Putamen (tissue), 1 donor: ENCODE measurements around the gene ELAVL3.
A peak's percentile ranks its signal among the peaks of the same experiment; 100 is the strongest.

Source experiments
- DNase-seq: peaks from one replicate; pipeline ENCODE4 v3.0.0-alpha.2; 2016; ENCODE audit warnings: low spot score

The ELAVL3 gene

GRCh38 chr19:11480715-11481533 lies at the start of gene ELAVL3:
ELAVL3 (minus strand) TSS chr19:11481046; CDS start chr19:11480608, 438 bp downstream.
- peak; percentile 77 for DNase-seq

GRCh38 chr19:11530432-11530831 lies 49.6 kb upstream of the ELAVL3 start:
- peak; percentile 93 for DNase-seq

GRCh38 chr19:11528551-11529341 lies 47.9 kb upstream of the ELAVL3 start, which contains the start of gene ECSIT:
ECSIT (minus strand) TSS chr19:11529134; CDS start chr19:11519170, 9,964 bp downstream.
- DNase-seq: peak; percentile 98

GRCh38 chr19:11519138-11519537 lies 38.3 kb upstream of the ELAVL3 start:
- DNase-seq: no peak

- DNase-seq: no peak
These were observed 33.1 kb upstream of the ELAVL3 start for GRCh38 chr19:11513946-11514345.

- DNase-seq: no peak
These were observed 29.6 kb upstream of the ELAVL3 start for GRCh38 chr19:11510444-11510843.

GRCh38 chr19:11507370-11508078 lies 26.7 kb upstream of the ELAVL3 start:
- DNase-seq: no peak

- DNase-seq: no peak
These were observed 26.1 kb upstream of the ELAVL3 start for GRCh38 chr19:11506967-11507366.

- DNase-seq: no peak
These were observed 25.3 kb upstream of the ELAVL3 start for GRCh38 chr19:11506101-11506555.

- DNase-seq: peak; percentile 92
These were observed 24.8 kb upstream of the ELAVL3 start, which contains the start of gene ZNF653 for GRCh38 chr19:11505504-11506100. ZNF653 (minus strand) TSS chr19:11505839; CDS start chr19:11505786, 53 bp downstream.

- DNase-seq: peak; percentile 94
These were observed 24.2 kb upstream of the ELAVL3 start for GRCh38 chr19:11505032-11505503.

GRCh38 chr19:11504502-11505031 lies 23.7 kb upstream of the ELAVL3 start:
- no peak for DNase-seq

- no peak for DNase-seq
These were observed 19.1 kb upstream of the ELAVL3 start for GRCh38 chr19:11499890-11500420.

- no peak for DNase-seq
These were observed 18.4 kb upstream of the ELAVL3 start for GRCh38 chr19:11499220-11499726.

GRCh38 chr19:11496391-11497163 lies 15.7 kb upstream of the ELAVL3 start:
- no peak for DNase-seq

- no peak for DNase-seq
These were observed 15.0 kb upstream of the ELAVL3 start for GRCh38 chr19:11495885-11496284.

- DNase-seq: no peak
These were observed 14.6 kb upstream of the ELAVL3 start for GRCh38 chr19:11495481-11495880.

- no peak for DNase-seq
These were observed 13.9 kb upstream of the ELAVL3 start for GRCh38 chr19:11494634-11495285.

- no peak for DNase-seq
These were observed 8.5 kb upstream of the ELAVL3 start for GRCh38 chr19:11489378-11489777.
